HG03097 (cell line): ENCODE results near the gene NFIA.
"Not testable (repeated sequence)": the region's sequence is repeated elsewhere in the genome, so short reads cannot be mapped to it uniquely, and the experiment has no call there.

Source experiments
- ATAC-seq: cut with Tn5 transposase; IDR thresholded peaks from one replicate; pipeline ENCODE4 v1.9.1; 2021; ENCODE audit not compliant: unreplicated experiment, low FRiP score

The NFIA gene

DNA sequence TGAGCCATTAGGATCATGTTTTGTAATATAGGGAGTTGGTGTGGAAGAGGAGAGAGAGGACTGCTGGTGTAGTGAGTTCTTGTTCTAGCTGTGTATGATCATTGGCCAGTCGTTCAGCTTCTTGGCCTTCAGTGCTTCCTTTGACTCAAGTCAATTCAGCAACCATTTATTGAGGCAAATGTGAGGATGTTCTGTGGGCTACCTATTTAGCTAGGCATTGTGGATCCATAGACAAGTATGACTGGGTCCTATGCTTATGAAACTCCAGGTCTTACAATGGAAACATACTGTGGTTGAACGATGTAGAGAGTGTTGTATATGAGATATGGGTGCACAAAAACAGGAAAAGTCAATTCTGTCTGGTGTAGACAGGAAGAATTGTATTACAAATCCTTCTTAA, 41.7 kb downstream of the NFIA start:
- ATAC-seq, result no peak

DNA sequence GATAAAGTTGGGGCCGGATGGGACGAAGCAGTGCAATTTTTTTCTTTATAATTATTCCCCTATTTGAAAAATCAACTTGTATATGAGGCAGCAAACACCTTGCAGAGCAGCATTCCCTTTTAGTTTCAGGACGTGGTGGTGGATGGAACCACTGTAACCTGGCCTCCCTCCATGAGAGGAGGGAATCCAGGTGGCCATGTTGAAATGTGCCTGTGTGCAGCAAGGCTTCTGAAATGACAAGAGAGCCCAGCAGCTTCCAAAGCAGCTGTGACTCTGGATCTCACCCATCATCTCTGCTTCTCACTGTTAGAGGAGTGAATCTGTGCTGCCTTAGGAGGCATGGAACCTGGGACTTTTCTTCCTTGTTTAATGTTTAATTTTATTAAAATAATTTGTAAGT, 42.3 kb downstream of the NFIA start:
- no peak for ATAC-seq

DNA sequence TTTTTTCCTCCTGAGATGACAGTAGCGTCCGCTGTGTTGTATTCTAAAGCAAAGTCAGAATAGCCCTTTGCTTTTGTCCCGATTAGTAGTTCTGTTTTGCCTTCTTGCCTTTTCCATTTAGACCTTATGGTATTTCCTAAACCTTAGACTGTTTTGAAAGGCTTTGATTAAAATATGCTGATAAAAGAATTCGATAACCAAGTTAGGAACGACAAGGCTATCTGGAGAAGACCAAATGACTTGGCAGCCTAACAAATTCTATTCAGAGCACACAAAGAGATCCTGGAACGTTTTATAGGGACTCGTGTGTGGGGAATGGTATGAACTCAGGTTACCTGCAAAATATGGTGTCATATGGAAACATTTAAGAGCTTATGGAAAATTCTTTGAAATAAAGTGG, 42.9 kb downstream of the NFIA start:
- ATAC-seq, result no peak

DNA sequence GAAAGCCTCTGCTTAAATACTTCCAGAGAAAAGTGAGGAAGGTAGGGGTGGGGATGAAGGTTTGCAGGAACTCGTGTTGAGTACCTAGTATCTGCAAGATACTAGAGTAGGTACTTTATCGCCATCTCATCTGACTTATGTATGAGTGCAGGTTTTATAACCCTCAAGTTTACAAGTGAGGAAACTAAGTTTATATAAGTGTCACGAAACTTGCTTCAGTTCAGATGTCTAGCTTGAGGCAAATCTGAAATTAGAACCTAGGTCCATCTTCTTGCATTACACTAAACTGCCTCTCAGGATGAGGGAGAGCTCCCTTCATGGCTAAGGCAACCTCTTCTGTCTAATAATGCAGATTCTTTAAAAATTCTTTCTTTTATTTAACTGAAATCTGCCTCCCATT, 43.5 kb downstream of the NFIA start:
- ATAC-seq, result no peak

DNA sequence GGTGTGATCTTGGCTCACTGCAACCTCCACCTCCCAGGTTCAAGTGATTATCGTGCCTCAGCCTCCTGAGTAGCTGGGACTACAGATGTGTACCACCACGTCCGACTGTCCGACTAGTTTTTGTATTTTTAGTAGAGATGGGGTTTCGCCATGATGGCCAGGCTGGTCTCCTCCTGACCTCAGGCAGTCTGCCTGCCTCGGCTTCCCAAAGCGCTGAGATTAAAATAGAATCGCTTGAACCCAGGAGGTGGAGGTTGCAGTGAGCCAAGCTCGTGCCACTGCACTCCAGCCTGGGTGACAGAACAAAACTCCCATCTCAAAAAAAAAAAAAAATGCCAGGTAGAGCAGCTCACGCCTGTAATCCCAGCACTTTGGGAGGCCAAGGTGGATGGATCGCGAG, 44.5 kb downstream of the NFIA start:
- not testable (repeated sequence) for ATAC-seq

DNA sequence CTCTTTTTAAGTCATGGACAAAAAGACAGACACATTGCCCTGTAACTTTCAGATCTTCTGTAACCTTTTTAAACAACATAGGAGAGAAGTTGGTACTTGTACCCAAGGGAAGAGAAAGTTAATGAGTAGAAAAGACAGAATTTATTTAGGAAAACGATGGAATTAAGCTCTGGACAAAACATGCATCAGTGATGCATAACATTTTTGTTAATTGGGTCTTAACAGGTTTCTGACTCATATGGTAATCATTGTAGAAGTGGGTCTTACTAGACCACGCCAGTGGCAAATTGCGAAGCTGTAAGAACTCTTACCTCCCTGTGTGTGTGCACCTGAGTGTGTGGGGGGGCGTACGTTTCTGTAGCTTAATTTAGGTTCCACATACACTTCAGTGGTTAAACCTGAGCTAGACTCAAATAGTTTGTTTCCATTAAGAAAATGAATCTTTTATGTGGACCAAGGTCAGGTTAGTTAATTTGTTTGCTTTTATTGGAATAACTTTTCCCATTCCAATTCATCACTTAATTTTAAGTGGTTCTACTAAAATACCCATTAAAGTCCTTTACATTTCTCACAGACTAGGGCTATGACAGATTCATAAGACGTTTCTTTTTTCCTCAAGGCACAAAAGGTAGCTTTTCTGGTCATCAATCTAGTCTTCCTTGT, 48.1 kb downstream of the NFIA start:
- ATAC-seq, result no peak

DNA sequence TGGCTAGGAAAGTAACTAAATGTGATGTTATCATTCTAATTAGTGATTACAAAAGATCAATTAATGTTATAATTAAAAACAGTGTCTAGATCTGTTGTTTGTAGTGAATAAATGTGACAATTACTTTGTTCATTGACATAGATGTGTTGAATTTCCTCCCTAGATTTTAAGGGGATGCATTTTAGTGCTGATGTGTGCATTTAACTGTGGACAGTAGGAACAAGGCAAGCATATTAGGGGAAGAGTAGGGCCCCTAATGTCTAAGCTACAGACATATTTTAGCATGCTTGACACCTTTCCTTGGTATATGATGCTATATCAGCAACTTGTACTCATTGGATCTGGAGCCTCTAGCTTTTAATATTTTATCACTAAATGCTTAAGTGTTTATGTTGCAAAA, 48.9 kb downstream of the NFIA start:
- no peak for ATAC-seq

DNA sequence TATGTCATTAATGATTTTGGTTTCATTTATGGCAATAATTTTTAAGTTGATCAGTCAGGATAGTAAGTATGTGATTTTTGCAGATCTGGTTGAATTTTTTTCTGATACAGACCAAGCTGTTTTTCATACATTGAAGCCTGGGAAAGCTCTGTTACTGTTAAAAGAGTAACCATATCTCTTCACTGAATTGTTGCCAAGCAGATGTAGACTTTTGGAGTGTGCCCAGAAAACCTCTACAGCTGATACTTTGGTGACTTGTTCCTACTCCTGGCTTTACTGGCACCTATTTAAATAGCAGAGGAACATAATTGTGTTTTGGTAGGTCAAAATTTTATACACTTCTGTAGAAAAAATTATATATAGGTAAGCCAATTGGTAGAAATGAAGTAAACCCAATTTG, 49.4 kb downstream of the NFIA start:
- ATAC-seq, result no peak

DNA sequence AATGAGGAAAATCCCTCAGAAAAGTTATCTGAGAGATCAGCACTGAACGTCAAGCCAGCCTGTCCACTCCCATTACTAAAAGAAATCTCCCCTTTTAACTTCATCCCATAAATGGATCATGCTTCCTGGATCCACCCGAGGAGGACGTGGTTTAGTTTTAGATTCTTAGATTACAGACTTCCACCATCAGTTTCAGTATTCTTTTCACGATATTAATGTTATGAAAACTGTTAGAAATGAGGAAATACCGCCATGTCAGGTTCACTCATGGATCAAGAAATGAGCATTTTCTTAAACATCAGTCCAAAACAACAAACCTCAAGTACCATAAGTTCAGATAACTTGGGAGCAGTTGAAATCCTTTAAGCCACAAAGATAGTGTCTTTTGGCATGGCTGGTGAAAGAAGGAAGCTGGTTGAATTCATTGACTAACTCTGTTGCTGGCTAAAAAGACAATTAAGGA, 49.8 kb downstream of the NFIA start:
- ATAC-seq, result no peak

DNA sequence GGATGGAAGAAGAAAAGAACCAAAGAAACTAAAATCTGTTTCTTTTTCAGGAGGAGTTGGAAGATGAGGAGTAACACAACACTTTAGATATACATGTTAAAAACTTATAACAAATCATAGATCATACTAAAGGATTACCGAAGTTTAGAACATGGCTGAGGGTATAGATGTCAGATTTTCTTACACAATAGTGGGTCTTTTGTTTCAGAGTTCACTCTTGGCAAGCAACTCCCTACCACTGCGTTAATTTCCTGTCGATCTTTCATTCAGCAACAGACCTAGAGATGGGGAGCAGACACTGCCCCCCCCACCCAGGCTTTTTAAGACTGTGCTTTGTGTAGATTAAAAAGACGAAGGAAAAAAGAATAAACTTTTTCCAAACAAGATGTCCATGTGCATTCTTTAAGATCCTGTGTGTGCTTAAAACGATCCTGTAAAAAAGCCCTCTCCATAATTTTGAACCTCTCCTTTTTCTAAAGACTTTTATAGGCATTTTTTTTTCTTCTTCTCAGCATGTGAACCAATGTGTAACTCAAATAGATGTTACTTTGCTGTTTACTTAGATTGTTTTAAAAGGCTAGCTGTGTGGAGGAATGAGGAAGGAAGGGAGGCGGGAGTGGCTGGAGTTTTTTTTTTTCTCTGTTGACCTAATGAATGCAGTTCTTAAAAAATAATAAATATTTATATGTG, 50.4 kb downstream of the NFIA start:
- no peak for ATAC-seq

DNA sequence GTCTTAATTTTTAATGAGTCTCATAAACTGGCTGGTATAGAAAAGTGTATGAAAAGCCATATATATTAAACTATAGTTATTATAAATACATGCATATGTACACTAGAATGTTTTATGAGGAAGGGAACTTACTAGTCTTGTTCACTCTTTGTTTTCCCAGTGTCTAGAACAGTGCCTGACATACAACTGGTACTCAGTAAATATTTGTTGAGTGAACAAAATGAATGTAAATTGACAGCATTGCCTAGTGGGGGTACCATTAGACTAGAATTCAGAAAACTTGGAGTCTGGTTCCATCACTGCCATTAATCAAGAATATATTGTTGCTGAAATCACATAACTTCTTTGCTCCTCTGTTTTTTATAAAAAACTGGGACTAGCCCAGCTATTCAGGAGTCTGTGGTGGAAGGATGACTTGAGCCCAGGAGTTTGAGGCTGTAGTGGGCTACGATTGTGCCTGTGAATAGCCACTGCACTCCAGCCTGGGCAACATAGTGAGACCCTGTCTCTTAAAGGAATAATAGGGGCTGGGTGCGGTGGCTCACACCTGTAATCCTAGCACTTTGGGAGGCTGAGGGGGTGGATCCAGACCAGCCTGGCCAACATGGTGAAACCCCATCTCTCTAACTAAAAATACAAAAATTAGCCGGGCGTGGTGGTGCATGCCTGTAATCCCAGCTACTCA, 51.1 kb downstream of the NFIA start:
- ATAC-seq, result no peak

DNA sequence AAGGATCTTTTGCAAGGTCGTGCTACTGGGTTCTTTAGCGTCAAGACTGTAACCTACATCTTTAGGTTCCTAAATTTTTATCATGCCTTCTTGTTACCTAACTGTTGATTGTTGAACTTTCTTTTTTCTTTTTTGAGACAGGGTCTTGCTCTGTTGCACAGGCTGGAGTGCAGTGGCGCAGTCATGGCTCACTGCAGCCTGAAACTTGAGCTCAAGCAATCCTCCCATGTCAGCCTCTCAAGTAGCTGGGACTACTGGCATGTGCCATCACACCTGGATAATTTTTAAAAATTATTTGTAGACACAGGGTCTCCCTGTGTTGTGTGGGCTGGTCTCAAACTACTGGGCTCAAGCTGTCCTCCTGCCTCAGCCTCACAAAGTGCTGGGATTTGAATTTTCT, 52.9 kb downstream of the NFIA start:
- no peak for ATAC-seq

DNA sequence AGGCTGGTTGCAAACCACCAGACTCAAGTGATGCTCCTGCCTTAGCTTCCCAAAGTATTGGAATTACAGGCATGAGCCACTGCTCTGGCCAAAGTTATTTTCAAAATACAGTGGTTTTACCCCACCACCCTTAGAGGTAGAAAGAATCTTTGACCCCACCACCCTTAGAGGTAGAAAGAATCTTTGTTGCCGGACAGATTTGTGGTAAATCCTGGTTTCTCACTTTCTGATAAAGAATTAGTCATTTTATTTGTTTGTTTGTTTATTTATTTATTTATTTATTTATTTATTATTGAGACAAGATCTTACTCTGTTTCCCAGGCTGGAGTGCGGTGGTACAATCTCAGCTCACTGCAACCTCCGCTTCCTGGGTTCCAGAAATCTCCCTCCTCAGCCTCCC, 55.9 kb downstream of the NFIA start:
- no peak for ATAC-seq

DNA sequence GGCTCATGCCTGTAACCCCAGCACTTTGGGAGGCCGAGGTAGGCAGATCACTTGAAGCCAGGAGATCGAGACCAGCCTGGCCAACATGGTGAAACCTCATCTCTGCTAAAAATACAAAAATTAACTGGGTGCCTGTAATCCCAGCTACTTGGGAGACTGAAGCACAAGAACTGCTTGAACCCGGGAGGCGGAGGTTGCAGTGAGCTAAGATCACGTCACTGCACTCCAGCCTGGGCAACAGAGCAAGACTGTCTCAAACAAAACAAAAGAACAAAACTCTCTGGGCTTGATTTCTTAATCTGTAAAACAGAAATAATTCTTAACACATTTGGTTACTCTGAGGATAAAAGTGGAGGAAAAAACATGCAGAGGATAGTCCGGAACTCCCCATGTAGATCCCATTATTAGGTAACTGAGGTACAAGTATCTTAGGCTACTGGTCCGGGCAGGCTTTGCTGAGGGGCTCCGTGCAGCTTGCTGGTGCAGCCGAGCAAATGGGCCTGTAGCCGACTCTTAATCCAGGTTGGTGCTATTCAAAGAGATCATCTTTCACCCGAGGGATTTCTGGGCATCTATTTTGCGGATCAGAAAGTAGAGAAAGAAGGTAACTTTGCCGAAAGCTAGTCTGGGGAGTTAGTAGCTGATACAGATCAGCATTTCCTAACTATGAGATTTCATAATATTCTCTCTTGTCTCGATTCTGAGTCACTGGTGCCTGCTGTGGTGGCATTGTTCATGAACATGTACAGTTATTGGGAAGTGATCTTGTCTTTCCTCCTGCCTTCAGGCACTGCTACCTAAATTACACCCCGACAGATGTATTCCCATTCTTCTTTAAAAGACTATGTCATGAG, 56.8 kb downstream of the NFIA start:
- ATAC-seq, result no peak

DNA sequence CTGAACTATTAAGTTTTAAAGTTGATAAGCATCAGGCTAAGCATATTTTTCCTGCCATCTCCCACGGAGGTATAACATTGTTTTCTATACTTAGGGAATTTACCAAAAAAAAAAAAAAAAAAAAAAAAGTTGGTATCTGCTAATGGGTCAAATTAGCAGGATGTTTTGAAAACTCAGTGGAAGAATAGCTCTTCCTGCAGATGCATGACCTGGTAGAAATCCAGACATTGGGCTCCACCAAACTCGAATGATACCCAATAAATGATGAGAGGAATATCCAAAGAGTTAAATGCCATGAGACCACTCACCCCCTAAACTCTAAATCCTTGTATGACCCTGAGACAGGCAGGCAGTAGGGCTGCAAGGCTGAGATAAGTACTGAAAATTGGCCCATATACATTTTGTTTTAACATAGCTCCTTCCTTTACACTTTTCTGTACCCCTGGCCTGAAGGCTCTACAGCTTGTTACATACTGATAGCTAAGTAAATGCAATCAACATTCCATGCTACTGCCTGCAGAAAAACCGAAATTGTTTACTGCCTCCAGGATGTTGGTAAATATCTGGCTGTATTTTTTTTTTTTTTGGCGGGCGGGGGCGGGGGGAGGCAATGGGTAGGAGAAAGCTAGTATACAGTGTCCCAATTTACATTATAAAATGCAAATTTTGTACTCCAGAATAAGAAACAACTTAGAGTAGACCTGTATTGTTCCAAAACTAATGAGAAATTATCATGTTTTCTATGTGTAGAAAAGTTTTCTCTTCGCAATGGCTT, 57.6 kb downstream of the NFIA start:
- ATAC-seq, result no peak

DNA sequence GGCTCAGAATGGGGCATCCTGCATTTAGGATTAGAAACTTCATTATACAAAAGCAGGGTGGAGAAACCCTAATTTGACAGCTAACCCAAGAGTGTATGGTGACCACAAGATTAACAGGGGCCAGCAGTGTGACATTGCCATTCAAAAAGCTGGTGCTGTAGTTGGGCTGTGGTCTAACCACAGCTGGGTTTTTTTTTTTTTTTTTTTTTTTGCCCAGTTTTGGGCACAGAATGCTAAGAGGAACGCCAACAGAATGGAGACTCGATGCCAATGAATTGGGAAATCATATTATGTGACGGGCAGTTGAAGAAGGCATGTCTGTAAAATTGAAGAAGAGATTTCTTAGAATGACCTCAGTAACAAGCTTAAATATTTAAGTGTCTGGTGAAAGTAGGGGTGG, 58.4 kb downstream of the NFIA start:
- no peak for ATAC-seq

DNA sequence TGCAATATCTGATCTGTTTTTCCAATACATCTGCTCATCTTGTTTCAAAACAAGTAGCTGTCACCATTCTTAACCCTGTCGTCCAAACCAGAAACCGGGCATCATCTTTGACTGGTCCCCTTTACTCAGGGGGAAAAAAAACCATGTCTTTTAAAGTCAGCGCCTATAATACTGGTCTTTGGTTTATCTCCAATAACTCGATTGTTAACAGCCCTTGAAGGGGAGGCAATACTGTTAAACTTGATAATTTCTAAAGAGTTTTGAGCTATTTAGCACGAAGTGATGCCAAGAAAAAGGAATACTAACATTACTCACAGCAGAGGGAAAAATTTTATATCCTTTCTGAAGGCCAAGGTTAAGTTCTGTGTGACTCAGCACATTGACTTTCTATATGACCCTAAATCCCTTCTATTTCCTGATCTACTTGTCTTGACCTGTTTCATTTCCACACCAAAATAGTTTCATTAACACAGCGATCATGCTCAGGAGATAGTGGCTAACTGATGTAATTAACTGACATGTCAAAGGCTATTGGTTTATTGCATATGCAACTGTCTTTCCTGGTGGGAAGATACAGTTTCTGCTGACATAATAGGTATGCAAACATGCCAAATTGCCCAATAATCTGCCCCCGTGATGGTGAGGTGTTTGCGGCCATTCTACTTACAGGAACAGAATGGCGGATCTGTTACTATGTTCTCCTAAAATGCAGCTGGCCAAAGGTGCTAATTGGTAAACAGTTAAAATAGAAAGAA, 59.1 kb downstream of the NFIA start:
- no peak for ATAC-seq

DNA sequence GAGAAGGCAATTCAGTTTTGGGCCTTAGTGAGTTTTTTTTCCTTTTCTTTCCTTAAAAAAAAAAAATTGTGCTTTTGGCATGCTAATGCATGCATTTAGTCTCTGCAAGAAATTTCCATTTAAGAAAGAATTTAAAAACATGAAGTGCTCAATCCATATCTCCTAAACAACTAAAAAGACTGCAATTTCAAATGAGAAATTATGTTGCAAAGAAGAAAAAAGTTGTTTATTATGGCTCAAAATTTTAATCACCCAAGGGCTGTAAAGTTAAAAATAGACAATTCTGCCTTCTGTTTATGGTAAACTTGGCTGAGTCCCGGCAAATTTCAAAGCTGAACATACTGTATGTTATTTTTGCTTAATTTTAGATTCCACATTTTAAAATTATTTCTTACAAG, 59.7 kb downstream of the NFIA start:
- ATAC-seq, result no peak

DNA sequence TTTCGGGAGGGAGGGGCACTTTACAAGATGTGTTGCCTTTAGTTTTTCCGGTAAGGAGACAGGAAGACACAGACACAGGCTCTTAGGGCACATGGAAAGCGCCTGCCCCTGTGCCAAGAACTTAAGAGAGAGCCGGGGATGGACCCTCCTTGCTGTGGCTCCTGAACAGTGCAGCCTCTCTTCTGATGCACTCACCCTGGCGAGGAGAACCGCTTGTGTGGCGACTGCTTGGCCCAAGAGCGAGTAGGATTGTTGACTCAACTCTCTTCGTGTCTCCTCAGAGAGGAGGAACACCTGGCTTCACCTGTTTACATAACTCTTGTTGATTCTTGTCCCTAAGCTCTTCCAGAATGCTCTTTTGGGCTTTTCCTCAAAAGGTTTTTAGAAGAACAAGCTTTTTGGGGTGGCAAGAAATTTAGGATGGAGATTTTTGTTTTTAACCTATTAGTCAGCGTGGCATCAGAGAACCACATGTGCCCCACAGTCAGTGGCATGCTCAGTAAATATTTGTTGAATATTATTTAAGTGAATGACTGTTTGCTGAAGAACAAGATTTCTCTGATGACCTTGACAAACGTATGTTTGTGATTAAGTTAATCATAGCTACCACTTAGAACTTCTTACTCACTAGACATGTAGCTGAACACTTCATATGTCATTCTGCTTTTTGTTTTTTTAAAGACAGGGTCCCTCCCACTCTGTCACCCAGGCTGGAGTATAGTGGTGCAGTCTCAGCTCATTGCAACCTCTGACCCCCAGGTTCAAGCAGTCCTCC, 60.6 kb downstream of the NFIA start:
- ATAC-seq, result no peak
